HepG2 (cell line): ENCODE data around the gene HNRNPUL1. TPM values are rescaled to one million over a fixed set of nuclear protein-coding genes. Genes with fewer than 3 reads are reported as not detected.

Source experiments
- AHR ChIP-seq: IDR thresholded peaks from 2 replicates; pipeline ENCODE4 v1.6.1; 2018; ENCODE audit warnings: missing genetic modification reagents, missing compliant biosample characterization
- ATAD3A ChIP-seq: sonication (generic); formaldehyde crosslinking; IDR thresholded peaks from 2 replicates; pipeline ENCODE4 v1.4.0; 2020; ENCODE audit warnings: missing genetic modification reagents
- CENPBD1 ChIP-seq: sonication (generic); formaldehyde crosslinking; IDR thresholded peaks from 2 replicates; pipeline ENCODE4 v1.8.0; 2022; ENCODE audit warnings: missing genetic modification reagents, low read depth, mild to moderate bottlenecking, borderline replicate concordance
- EED ChIP-seq: sonication (generic); formaldehyde crosslinking; IDR thresholded peaks from 2 replicates; pipeline ENCODE4 v1.5.0; 2020; ENCODE audit warnings: mild to moderate bottlenecking, missing genetic modification reagents
- ELF1 ChIP-seq: sonication (generic); formaldehyde crosslinking; IDR thresholded peaks from 2 replicates; pipeline ENCODE4 v1.4.0; 2020; ENCODE audit warnings: missing genetic modification reagents
- GATAD2A ChIP-seq: IDR thresholded peaks from 2 replicates; pipeline ENCODE4 v1.6.1; 2016
- HIVEP1 ChIP-seq: sonication (generic); formaldehyde crosslinking; IDR thresholded peaks from 2 replicates; pipeline ENCODE4 v1.4.0; 2020; ENCODE audit warnings: mild to moderate bottlenecking, missing genetic modification reagents
- KLF6 ChIP-seq: IDR thresholded peaks from 2 replicates; pipeline ENCODE4 v1.8.0; 2016; ENCODE audit warnings: missing biosample characterization, missing genetic modification reagents
- MLX ChIP-seq: IDR thresholded peaks from 2 replicates; pipeline ENCODE4 v1.6.1; 2016
- MNT ChIP-seq: fragments of 450-650 bp; IDR thresholded peaks from 2 replicates; pipeline ENCODE4 v1.6.1; 2016
- MXI1 ChIP-seq: IDR thresholded peaks from 3 replicates; pipeline ENCODE4 v1.6.1; 2012; ENCODE audit warnings: low read depth, low read length, inconsistent platforms, borderline replicate concordance
- NFE2L2 ChIP-seq: fragments of 150-350 bp; IDR thresholded peaks from 2 replicates; pipeline ENCODE4 v1.6.1; 2014; ENCODE audit warnings: low read length
- NFIB ChIP-seq: sonication (generic); formaldehyde crosslinking; IDR thresholded peaks from 2 replicates; pipeline ENCODE4 v1.9.0; 2021; ENCODE audit warnings: missing genetic modification reagents, mild to moderate bottlenecking, borderline replicate concordance
- PAF1 ChIP-seq: IDR thresholded peaks from 2 replicates; pipeline ENCODE4 v1.6.1; 2016; ENCODE audit warnings: missing genetic modification reagents, missing compliant biosample characterization
- PRPF4 ChIP-seq: fragments of 200-400 bp; formaldehyde crosslinking; IDR thresholded peaks from 2 replicates; pipeline ENCODE4 v1.6.1; 2016; ENCODE audit warnings: low read length, low read depth; ENCODE audit not compliant: poor library complexity, severe bottlenecking
- SAP130 ChIP-seq: IDR thresholded peaks from 2 replicates; pipeline ENCODE4 v1.6.1; 2016; ENCODE audit warnings: low read depth
- SP1 ChIP-seq, 2 experiments: fragments of 450-650 bp in 1 of 2; sonication (generic) in 1 of 2; formaldehyde crosslinking in 1 of 2; IDR thresholded peaks; 2 replicates each; pipeline versions ENCODE4 v1.4.0 to v1.6.1; 2016 to 2020; ENCODE audit warnings: missing genetic modification reagents in 1 of 2
- ZNF335 ChIP-seq: sonication (generic); formaldehyde crosslinking; IDR thresholded peaks from 2 replicates; pipeline ENCODE4 v1.4.0; 2020; ENCODE audit warnings: missing genetic modification reagents
- ZNF343 ChIP-seq: sonication (generic); formaldehyde crosslinking; IDR thresholded peaks from 2 replicates; pipeline ENCODE4 v1.4.0; 2020; ENCODE audit warnings: mild to moderate bottlenecking, missing genetic modification reagents
- ZNF543 ChIP-seq: sonication (generic); formaldehyde crosslinking; IDR thresholded peaks from 2 replicates; pipeline ENCODE4 v1.4.0; 2020; ENCODE audit warnings: mild to moderate bottlenecking, missing genetic modification reagents
- ZNF687 ChIP-seq: sonication (generic); formaldehyde crosslinking; IDR thresholded peaks from 2 replicates; pipeline ENCODE4 v1.5.1; 2020; ENCODE audit warnings: mild to moderate bottlenecking, missing genetic modification reagents, moderate library complexity
- ZSCAN21 ChIP-seq: sonication (generic); formaldehyde crosslinking; IDR thresholded peaks from 2 replicates; pipeline ENCODE4 v1.8.0; 2022; ENCODE audit warnings: mild to moderate bottlenecking, missing genetic modification reagents, moderate library complexity, borderline replicate concordance
- polyA plus RNA-seq, 8 experiments: library from polyadenylated mRNA; depleted of rRNA in 3 of 8; stranded (reverse) in 7 of 8; unstranded in 1 of 8; fragments of >200 nt; fragmentation: Illumina TruSeq in 4 of 8; extraction: Trizol in 4 of 8; gene quantifications; 2 replicates each; pipeline versions ENCODE4 v1.2.1 to v1.2.3, GENCODE V29; 2011 to 2016; ENCODE audit warnings: low read depth in 4 of 8, missing spikeins in 1 of 8, mixed read lengths in 1 of 8; ENCODE audit not compliant: insufficient read depth in 1 of 8
- total RNA-seq, 5 experiments: library from RNA; depleted of rRNA; stranded (reverse); fragments of >200 nt; fragmentation: Illumina TruSeq; extraction: Trizol; gene quantifications; 2 replicates each; pipeline ENCODE4 v1.2.3, GENCODE V29; 2016; ENCODE audit warnings: low read depth in 1 of 5

The HNRNPUL1 gene
- total and polyA plus RNA-seq, 2 of the 13 experiments (the other 11 are each of a cell fraction or from before 2014, with no cell fraction given) = 30.9 to 81.7 TPM

GRCh38 chr19:41325947-41326706 lies 62.0 kb downstream of the HNRNPUL1 start (continued):
- no peak for TF ChIP-seq CENPBD1 (CRISPR knock-in tag)
- no peak for TF ChIP-seq NFE2L2
- TF ChIP-seq ZNF335 (CRISPR knock-in tag) = no peak
- peak; percentile 44; the same call in 1 of the 3 replicates for TF ChIP-seq MXI1
- peak; percentile 67 for TF ChIP-seq ZNF687 (CRISPR knock-in tag)
- no peak for TF ChIP-seq MLX (CRISPR knock-in tag)
- peak; percentile 38; the same call in 1 of the 2 replicates for TF ChIP-seq GATAD2A
- no peak for TF ChIP-seq ELF1 (CRISPR knock-in tag)
- TF ChIP-seq EED (CRISPR knock-in tag) = no peak
- TF ChIP-seq ZNF543 (CRISPR knock-in tag) = 0 out of 2 replicates have a peak, but pooled peaks have one; percentile 13
- no peak for TF ChIP-seq AHR (CRISPR knock-in tag)
- TF ChIP-seq PRPF4 = no peak
- no peak for TF ChIP-seq NFIB (CRISPR knock-in tag)
- TF ChIP-seq MNT = peak; percentile 58; the same call in 1 of the 2 replicates
- TF ChIP-seq PAF1 (CRISPR knock-in tag) = no peak
- TF ChIP-seq HIVEP1 (CRISPR knock-in tag) = no peak
- 0 out of 2 replicates have a peak, but pooled peaks have one; percentile 56 for TF ChIP-seq ZNF343
- no peak for TF ChIP-seq KLF6 (CRISPR knock-in tag)
- peak; percentile 39; the same call in 1 of the 2 replicates for TF ChIP-seq ZSCAN21 (CRISPR knock-in tag)
- TF ChIP-seq SAP130 = peak; percentile 9; the same call in 1 of the 2 replicates
- TF ChIP-seq SP1 (IDR thresholded peaks at IDR 0.05) = no peak
- no peak for TF ChIP-seq SP1 (CRISPR knock-in tag; IDR thresholded peaks at IDR 0.05)
- no peak for TF ChIP-seq ATAD3A
